Right ventricle myocardium inferior (tissue), 1 donor: ENCODE measurements around the gene PWWP2B. TPM values are rescaled to one million over a fixed set of nuclear protein-coding genes. Genes with fewer than 3 reads are reported as not detected.

ENCODE experiments used
- ATAC-seq: fragments of 200-7000 bp; cut with Tn5 transposase; one replicate; pipeline ENCODE4 v1.9.1; 2020; ENCODE audit warnings: mild to moderate bottlenecking, moderate library complexity
- DNase-seq: peaks from one replicate; pipeline ENCODE4 v3.0.0; 2021; ENCODE audit errors: missing footprints
- intact Hi-C: fragments of 100-400 bp; cut with DNase I; formaldehyde crosslinking; loops from one replicate; pipeline ENCODE4 v1.11.0; 2022
- total RNA-seq: library from RNA; stranded (reverse); fragmentation: NEBNext Ultra II Directional; extraction: Animal tissue kit (Norgen Biotek cat#: 25700); gene quantifications from one replicate; pipeline ENCODE4 v1.2.1, GENCODE V29; 2021
- donor health status: DM: no; HTN: yes; CAD: no; lungs with severe emphysema.

Gene PWWP2B
- total RNA-seq, 1 donor from 2014 or later = 22.3 TPM

DNA sequence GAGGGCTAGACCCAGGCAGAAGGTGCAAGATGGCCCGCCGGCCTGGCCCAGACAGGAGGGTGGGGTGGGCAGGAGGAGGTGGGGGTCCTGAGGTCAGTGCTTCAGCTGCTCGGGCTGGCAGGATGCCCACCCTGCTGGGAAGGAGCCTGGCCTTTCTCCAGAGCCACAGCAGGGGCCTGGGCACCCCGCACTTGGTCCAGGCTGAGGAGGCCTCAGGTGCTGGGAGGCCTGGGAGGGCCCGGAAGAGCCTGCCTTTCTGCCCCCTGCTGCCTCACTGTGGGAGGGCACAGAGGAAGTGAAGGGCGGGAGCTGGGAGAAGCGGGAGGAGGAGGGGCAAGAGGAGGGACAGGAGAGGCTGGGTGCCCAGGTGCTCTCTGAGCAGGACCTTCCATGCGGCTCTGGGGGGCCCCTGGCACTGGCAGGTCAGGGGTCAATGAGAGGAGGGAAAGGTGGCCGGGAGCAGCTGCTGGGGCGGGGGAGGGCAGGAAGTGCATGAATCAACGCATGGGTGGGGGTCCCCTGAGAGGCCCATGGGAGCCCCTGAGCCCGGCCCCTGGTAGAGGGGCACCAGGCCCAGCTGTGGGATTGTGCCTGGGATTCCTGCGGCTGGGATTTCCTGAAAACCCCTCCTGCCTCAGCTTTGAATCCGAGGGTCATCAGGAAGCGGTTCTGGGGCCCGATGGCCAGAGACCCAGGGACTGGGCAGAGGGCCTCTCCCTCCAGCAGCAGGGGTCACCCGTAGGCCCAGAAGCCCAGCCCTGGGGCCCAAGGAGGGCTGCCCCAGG lies 49.9 kb downstream of the PWWP2B start:
- peak; percentile 59 for ATAC-seq
- intact Hi-C loops = no loop called here
- DNase-seq = peak; percentile 67

DNA sequence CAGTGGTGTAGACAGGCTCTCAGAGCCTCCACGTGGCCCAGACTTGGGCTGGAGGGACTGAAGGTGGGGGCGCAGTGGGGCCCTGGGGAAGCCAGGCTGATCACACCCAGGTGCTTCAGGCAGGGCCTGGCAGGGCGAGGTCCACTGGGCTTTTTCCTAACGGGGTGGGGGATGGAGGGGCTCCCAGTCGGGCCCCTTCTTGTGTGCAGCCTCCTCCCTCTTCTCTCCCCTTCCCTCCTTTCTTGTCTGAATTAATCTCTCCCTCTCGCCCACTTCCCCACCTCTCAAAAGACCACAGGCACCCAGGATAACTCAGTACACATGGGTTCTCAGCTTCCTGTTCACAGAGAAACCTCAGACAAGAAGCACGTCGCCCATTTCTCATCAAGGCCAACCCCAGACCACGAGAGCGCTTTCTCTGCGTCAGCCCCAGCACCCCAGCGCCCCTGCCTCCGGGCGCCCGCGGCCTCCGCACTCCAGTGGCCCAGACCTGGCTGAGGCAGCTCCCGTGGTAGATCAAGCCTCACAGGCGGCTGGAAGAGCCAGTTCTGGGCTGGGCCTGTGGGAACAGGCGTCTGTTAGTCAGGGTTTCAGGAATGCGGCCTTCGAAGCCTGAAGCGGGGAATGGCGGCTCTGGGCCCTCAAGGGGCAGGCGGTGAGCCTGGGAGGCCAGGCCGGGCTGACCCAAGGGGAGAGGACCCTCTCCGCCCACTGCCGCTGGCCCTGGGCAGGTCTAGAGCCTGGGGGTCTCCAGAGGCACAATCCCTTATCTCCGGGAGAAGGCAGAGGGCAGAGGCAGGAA lies 50.6 kb downstream of the PWWP2B start:
- ATAC-seq (no peak), DNase-seq (peak; percentile 69)
- intact Hi-C loops = no loop called here

DNA sequence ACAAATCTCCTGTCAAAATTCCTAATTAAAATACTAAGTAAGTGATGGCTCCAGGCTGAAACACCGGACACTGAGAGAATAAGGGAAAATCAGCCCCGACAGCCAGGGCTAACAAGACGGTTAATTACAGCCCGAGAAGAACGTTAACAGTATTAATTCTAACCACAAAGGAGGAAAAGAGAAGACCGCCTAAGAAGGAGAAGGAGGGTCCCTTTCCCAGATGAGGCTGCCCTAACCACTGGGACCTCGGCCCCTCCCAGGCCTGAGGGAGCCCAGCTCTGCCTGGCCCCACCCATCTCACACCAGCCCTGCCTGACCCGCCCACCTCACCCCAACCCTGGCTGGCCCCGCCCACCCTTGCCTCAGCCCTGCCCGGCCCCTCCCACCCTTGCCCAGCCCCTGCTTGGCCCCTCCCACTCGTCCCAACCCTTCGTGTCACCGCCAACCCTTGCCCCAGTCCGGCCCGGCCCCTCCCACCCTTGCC lies 51.3 kb downstream of the PWWP2B start:
- intact Hi-C loops = no loop called here
- ATAC-seq (peak; percentile 35), DNase-seq (peak; percentile 89)

DNA sequence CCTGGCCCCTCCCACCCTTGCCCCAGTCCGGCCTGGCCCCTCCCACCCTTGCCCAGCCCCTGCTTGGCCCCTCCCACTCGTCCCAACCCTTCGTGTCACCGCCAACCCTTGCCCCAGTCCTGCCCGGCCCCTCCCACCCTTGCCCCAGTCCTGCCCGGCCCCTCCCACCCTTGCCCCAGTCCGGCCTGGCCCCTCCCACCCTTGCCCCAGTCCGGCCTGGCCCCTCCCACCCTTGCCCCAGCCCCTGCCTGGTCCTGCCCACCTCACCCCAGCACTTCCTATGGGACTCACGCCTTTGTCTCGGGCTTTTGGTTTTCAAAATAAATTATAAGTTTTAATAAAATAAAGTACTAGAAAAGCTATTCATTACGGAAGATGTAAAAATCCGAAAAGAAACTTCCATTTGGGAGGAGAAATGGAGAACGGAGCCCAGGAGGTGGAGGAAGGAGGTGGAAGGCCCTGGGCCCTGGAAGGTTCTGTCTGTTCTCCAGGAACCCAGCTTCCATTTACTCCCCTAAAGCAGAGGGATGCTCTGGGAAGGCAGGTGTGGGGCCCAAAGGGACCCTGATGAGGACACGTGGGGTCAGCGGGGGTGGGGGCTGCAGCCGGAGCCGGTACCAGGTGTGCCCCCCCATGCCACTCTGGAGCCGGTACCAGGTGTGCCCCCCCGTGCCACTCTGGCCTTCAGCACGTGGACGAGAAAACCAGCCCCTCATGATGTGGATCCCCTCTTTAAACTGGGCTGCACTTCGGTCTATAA lies 52.2 kb downstream of the PWWP2B start:
- intact Hi-C loops = no loop called here

DNA sequence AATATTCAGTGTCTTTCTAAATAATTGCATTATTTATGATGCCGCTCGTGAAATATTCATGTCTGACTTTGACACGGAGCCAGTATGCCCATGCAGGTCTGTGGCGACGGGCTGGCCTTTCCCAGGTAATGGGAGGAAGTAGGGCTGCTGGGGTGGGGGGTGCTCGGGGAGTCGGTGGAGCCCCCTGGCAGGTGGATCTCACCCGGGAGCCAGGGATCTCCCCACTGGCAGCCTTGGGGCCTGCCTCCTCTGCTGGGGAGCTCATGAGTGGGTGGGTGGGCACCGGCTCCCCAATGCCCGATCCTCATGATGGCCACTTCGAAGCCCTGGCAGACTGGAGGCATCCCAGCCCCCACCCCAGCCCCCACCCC lies 52.8 kb downstream of the PWWP2B start:
- no peak for ATAC-seq
- intact Hi-C loops = no loop called here
- DNase-seq = no peak

More for the DNA sequence above, 52.2 kb downstream of the PWWP2B start:
- no peak for ATAC-seq
- no peak for DNase-seq

DNA sequence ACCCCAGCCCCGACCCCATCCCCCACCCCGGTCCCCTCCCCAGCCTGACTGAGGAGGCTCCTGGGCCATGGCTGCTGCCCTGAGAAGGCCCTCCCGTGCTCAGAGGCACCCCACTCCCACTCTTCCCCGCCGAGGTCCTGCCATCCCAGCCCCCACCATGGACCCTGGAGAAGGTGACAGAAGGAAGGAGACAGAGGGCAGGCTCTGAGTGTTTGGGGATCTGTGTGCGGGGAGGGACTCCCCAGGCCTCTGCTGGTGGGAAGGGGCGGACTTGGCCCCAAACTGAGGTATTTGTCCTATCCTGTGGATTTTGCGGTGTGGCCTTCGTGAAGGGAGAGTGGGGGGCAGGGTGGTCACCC lies 53.4 kb downstream of the PWWP2B start:
- ATAC-seq (no peak), DNase-seq (no peak)

DNA sequence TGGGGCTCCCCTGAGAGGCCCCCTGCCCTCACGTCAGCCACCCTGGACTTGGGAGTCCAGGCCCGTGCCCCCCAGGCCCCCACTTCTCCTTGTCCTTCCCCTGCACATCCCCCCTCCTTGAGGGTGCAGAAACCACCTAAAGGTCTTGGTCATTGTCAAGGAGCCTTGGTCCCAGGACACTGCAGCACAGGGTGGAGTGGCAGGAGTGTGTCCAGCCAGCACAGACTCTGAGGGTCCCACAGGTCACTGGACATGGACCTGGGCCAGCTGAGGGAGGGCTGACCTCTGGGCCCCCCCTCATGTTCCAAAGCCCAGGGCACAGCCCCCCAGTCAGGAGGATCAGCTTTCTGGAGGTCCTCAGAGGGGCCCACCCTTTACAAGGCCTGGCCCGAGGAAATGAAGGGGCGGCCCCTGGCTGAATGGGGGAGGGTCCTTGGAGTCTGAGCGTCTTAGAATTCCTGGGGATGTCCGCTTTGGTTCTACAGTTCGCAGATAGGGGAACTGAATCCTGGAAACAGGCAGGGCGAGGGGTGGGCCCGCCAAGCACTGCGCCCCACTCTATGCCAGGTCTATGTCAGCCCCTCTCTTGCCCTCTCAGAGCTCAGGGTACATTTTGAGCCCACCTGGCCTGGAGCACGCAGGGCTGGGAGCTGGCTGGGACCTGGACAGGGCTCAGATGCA lies 54.0 kb downstream of the PWWP2B start:
- ATAC-seq (no peak), DNase-seq (peak; percentile 60)
- intact Hi-C loops = no loop called here

More for the DNA sequence above, 53.4 kb downstream of the PWWP2B start:
- intact Hi-C loops = no loop called here

DNA sequence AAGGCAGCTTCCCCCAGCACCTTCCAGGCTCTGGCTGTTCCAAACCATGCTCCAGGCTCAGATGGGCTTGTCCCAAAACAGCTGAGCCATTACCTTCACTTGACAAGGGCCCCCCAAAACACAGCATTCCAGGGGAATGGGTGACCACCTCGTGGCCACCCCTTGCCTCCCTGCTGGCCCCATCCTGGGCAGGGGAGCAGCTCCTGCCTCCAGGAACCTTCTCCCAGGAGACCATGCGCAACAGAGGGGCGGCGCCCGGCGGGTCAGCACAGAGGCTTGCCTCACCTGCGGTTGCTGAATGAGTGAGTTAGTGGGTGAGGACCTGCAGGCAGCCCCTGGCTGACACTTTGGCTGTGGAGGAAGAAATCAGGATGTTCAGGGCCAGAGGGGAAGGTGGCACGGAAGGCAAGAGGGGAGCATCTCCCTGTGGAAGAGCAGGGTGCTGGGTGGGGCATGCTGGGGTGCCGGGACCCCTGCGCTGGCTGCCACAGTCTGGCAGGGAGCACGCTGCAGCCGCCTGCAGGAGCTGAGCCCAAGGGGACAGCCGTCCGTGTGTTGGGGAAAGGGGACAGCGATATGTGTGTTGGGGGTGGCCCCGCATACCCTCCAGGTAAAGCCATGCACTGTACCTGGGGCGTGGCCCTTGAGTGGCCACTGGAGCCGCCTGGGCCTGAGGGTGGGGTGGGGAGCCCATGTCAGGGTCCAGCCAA lies 54.7 kb downstream of the PWWP2B start:
- ATAC-seq (no peak), DNase-seq (no peak)
- intact Hi-C loops = loop anchor here (2.0 kb wide), 1 partner anchor 229 kb away; no protein-coding TSS in a partner anchor

DNA sequence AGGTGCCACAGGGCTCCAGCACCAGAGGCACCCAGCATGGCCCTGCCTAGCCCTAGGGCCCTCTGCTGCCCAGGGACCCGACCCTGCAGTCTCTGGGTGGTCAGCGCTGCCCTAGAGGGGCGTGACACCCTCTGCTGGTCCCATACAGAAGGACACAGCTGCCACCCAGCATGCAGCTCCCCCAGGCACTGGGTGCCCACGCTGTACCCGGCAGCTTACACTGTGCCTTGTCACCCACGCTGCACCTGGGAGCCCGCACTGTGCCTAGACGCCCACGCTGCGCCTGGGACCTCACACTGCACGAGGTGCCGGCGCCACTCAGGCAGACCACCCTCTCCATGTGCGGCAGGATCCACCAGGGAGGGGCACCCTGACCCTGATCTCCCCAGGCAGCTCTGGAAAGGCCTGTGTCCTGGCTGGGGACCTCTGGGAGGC lies 55.2 kb downstream of the PWWP2B start:
- ATAC-seq (peak; percentile 36), DNase-seq (no peak)
- intact Hi-C loops = loop anchor here (2.0 kb wide), 1 partner anchor 229 kb away; no protein-coding TSS in a partner anchor

DNA sequence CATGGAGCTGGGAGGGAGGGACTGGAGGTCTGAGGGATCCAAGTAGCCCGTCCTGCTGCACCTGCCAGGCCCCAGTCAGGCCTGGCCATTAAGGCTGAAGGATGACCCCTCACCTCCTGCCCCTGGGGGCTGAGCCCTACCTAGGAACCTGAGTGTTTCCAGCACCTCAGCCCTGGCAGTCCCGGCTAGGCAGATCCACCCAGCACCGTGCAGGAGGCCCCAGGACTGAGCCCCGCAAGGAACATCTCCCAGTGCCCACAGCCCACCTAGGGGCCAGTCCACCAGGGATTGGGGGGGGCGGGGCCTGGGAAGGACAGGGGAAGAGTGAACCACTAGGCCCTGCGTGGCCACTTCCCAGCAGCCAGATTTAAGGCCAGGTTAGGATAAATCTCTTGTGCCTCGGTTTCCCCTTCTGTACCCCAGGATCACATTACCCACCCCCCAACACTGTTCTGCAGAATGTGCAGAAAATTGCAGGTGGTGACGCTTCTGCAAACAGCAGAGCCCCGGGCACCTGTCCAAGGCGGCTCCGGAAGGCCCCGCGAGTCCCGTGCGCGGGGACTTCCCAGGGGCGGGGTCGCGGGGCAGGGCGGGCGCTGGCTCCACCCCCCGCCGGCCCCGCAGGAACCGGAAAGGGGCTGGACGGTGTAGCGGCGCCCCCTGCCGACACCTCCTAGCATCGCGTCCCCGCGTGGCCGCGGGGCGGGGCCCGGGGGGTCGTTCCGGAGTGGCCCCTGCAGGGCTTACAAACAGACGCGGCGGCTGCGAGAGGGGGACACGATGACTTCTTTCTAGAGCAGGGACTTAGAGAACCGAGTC lies 55.9 kb downstream of the PWWP2B start:
- intact Hi-C loops = loop anchor here (1.0 to 2.0 kb wide), 2 partner anchors 65 to 230 kb away; no protein-coding TSS in a partner anchor
- DNase-seq = peak; percentile 88
- ATAC-seq = peak; percentile 84

DNA sequence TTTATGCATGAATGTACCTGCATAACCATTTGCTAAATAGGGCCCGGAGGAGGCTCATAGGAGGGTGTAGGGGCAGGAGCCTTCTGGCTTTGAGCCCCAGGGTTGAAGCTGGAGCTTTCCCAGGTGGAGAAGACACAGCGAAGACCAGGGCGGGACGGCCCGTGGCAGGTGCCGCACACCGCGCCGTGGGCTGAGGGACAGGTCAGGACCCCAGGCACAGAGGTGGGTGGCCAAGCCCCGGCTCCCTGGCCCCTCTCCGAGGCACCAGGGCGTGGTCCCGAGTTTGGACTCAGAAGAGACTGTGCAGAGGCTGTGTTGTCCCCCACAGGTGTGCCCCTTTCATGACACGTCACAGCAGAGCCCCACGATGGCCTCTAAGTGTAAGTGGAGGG lies 56.5 kb downstream of the PWWP2B start:
- no peak for ATAC-seq
- intact Hi-C loops = loop anchor here (1.0 to 2.0 kb wide), 2 partner anchors 65 to 231 kb away; no protein-coding TSS in a partner anchor
- DNase-seq = no peak

DNA sequence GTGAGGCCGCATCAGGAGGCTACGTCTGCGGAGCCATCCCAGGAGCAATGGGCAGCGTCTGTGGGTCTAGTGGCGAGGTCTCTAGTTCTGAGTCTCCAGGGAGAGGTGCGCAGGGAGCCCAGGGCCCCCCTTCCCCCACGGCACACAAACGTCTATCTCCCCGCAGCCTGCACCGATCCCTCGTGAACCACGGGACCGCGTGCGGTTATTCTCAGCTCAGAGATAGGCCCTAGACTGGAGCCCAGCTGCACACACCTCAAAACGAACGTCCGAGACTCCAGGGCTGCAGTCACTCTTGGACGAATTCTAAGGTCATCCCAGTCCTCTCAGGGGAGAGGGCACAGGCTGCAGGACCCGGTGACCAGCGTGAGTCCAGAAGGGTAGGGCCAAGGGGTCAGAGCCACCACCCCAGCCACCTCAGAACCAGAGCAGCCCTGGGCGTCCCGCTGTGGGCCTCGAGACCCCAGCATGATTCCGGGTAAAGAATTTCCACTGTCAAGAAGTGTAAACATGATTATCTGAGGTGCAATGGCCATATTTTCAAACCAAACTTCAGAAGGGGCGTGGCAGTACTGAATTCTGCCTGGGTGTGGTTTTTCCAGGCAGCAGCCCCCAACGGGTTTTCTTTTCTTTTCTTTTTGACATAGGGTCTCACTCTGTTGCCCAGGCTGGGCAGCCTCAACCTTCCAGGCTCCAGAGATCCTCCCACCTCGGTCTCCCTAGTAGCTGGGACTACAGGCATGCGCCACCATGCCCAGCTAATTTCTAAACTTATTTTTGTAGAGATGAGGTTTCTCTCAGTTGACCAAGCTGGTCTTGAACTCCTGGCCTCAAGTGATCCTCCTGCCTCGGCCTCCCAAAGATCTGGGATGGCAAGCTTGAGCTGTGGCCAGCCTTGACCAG lies 57.5 kb downstream of the PWWP2B start:
- no peak for ATAC-seq
- no peak for DNase-seq
- intact Hi-C loops = no loop called here

DNA sequence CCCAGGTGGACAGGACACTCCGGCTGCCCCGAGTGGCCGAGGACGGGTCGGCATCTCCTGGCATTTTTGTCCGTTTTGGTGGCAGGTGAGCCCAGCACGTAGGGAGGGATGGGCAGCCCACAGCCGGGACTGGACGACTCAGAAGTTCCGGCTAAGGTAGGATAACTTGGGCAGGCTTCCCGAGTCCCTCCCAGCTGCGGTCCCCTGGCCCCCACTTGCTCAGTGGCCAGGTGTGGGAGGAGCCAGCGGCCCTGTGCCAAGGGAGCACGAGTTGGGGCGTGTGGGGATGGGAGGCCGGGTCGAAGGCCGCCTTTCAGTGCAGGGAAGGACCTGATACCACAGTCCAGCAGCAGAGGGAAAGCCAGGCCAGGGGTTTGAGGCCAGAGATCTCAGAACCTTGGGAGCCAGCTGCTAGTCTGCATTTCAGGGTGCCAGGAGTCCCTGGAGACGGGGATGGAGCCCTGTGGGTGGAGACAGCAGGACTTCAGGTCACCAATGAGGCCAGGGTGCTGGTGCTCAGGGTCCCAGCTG lies 58.5 kb downstream of the PWWP2B start:
- ATAC-seq = no peak
- intact Hi-C loops = no loop called here
- DNase-seq = no peak

DNA sequence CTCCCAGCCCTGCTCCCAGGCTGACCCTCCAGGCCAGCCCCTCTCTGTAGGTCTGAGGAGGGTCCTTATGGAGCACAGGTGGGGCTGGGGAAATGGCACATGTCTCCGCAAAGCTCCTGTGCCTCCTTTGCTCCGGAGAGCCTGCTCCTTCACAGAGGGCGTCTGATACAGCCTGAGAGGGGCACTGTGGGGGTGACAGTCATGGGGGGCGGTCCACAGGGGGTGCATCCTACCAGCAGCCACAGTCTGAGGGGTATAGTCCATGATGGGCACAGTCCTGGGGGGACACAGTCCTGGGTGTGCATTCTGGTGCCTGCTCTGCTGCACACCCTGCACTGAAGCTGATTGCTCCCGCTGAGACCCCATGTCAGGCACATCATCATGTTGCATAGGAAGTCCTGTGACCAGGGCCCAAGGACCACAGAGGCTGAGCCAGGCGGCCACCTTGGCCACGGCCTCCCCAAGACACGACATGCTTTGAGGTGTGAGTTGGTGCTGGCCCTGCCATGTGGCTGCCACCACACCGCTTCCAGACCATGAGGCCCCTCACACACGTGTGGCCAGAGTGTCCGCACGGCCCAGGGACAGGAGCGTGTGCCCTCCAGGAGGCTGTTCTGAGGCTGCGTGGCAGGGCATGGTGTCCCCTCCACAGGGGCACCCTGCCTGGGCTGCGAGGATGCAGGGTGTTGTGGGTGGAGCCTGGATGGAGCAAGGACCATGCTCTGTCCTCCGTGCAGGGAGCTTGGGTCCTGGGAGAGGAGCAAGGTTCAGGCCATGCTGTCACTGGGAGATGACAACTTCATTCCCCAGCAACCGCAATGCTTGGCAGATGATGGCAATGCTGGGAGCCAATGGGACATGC lies 59.2 kb downstream of the PWWP2B start:
- intact Hi-C loops = no loop called here
- no peak for ATAC-seq
- no peak for DNase-seq

DNA sequence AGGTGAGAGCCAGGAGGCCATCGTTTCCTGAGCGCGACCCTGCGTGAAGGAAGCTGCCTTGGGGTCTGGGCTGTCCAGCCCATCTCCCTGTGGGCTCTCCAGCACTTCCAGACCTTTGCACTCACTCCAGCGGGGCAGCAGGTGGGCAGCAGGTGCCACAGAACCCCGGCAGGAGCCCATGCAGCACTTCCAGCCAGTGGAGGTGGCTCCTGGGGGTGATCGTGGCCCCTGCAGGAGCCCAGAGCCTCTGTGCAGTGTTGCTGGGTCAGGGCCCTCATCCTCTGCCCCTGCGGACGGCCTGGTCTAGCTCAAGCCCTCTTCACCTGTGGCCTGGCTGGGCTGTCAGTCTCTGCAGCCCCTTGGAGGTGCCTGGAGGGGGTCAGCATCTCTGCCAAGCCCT lies 59.9 kb downstream of the PWWP2B start:
- intact Hi-C loops = no loop called here
- no peak for ATAC-seq
- no peak for DNase-seq
